ENCODE results near the gene UBE2K.
"Not testable (repeated sequence)": the region's sequence is repeated elsewhere in the genome, so short reads cannot be mapped to it uniquely, and the experiment has no call there.

Gene UBE2K

GRCh38 chr4:39698424-39699009, 581 bp downstream of the UBE2K start:
- no peak for DNase-seq

GRCh38 chr4:39699687-39700409, 1.9 kb downstream of the UBE2K start:
- no peak for DNase-seq

- DNase-seq: no peak
These were observed 2.6 kb downstream of the UBE2K start for GRCh38 chr4:39700554-39700953.

- DNase-seq: no peak
These were observed 4.8 kb downstream of the UBE2K start for GRCh38 chr4:39702716-39703115.

- DNase-seq: not testable (repeated sequence)
These were observed 6.9 kb downstream of the UBE2K start for GRCh38 chr4:39704789-39705188.

- DNase-seq: no peak
These were observed 8.4 kb downstream of the UBE2K start for GRCh38 chr4:39706334-39706733.

GRCh38 chr4:39706741-39707511, 9.0 kb downstream of the UBE2K start:
- no peak for DNase-seq

- DNase-seq: no peak
These were observed 12.4 kb downstream of the UBE2K start for GRCh38 chr4:39710098-39710896.

- no peak for DNase-seq
These were observed 15.1 kb downstream of the UBE2K start for GRCh38 chr4:39712819-39713607.

- no peak for DNase-seq
These were observed 15.8 kb downstream of the UBE2K start for GRCh38 chr4:39713691-39714090.

- DNase-seq: no peak
These were observed 16.2 kb downstream of the UBE2K start for GRCh38 chr4:39714166-39714565.

GRCh38 chr4:39715788-39716187, 17.9 kb downstream of the UBE2K start:
- no peak for DNase-seq

GRCh38 chr4:39716356-39716755, 18.4 kb downstream of the UBE2K start:
- no peak for DNase-seq

GRCh38 chr4:39717743-39718142, 19.8 kb downstream of the UBE2K start:
- not testable (repeated sequence) for DNase-seq

GRCh38 chr4:39718366-39719323, 20.7 kb downstream of the UBE2K start:
- DNase-seq: no peak

GRCh38 chr4:39719804-39720580, 22.1 kb downstream of the UBE2K start:
- no peak for DNase-seq

GRCh38 chr4:39721273-39721672, 23.3 kb downstream of the UBE2K start:
- not testable (repeated sequence) for DNase-seq

- DNase-seq: no peak
These were observed 23.9 kb downstream of the UBE2K start for GRCh38 chr4:39721788-39722187.

GRCh38 chr4:39729557-39729956, 31.6 kb downstream of the UBE2K start:
- no peak for DNase-seq

- DNase-seq: no peak
These were observed 32.1 kb downstream of the UBE2K start for GRCh38 chr4:39730072-39730471.
